Measurements from ENCODE around the gene PTPRE.

DNA sequence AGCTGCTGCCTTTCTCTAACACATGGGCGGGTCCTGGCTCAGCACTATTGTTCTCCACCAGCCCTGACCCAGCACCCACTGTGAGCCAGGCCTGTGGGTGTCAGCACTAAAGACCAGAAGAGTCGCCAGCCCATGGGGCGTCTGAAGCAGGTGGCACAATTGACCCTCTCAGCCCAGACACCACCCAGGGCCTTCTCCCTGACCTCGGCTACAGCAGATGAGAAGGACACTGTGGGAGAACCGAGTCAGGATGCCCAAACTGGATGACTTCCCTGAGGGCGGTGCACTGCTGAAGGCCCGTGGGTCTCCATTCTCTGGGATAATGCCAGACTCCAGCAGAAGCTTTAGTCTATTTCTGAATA lies 122.4 kb downstream of the PTPRE start:
- TF ChIP-seq, protein P1, sequence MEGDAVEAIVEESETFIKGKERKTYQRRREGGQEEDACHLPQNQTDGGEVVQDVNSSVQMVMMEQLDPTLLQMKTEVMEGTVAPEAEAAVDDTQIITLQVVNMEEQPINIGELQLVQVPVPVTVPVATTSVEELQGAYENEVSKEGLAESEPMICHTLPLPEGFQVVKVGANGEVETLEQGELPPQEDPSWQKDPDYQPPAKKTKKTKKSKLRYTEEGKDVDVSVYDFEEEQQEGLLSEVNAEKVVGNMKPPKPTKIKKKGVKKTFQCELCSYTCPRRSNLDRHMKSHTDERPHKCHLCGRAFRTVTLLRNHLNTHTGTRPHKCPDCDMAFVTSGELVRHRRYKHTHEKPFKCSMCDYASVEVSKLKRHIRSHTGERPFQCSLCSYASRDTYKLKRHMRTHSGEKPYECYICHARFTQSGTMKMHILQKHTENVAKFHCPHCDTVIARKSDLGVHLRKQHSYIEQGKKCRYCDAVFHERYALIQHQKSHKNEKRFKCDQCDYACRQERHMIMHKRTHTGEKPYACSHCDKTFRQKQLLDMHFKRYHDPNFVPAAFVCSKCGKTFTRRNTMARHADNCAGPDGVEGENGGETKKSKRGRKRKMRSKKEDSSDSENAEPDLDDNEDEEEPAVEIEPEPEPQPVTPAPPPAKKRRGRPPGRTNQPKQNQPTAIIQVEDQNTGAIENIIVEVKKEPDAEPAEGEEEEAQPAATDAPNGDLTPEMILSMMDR (IDR thresholded peaks at IDR 0.05; ENCODE audit: low read depth, low read length), result no peak
- no peak for TF ChIP-seq EZH2phosphoT487 (IDR thresholded peaks at IDR 0.05; ENCODE audit: low read depth)
